Measurements from ENCODE around the gene TNFRSF1A.

Gene TNFRSF1A

GRCh38 chr12:6336079-6336888 lies 5.6 kb downstream of the TNFRSF1A start:
- peak; percentile 29 for DNase-seq

- DNase-seq, result peak; percentile 41
Measured at GRCh38 chr12:6335451-6336078, 6.3 kb downstream of the TNFRSF1A start.

GRCh38 chr12:6334940-6335450 lies 6.9 kb downstream of the TNFRSF1A start:
- DNase-seq, result no peak

GRCh38 chr12:6334359-6334758 lies 7.5 kb downstream of the TNFRSF1A start:
- no peak for DNase-seq

GRCh38 chr12:6333566-6333965 lies 8.3 kb downstream of the TNFRSF1A start:
- no peak for DNase-seq

- DNase-seq, result no peak
Measured at GRCh38 chr12:6333029-6333428, 8.8 kb downstream of the TNFRSF1A start.

- no peak for DNase-seq
Measured at GRCh38 chr12:6332459-6332858, 9.4 kb downstream of the TNFRSF1A start.

GRCh38 chr12:6330999-6331714 lies 10.7 kb downstream of the TNFRSF1A start:
- DNase-seq, result no peak

- DNase-seq, result no peak
Measured at GRCh38 chr12:6330192-6330591, 11.7 kb downstream of the TNFRSF1A start.

- DNase-seq, result no peak
Measured at GRCh38 chr12:6329703-6330064, 12.2 kb downstream of the TNFRSF1A start.

- no peak for DNase-seq
Measured at GRCh38 chr12:6328945-6329702, 12.8 kb downstream of the TNFRSF1A start.

- DNase-seq, result no peak
Measured at GRCh38 chr12:6328045-6328779, 13.7 kb downstream of the TNFRSF1A start.

- no peak for DNase-seq
Measured at GRCh38 chr12:6327229-6328041, 14.4 kb downstream of the TNFRSF1A start.

GRCh38 chr12:6326316-6327228 lies 15.3 kb downstream of the TNFRSF1A start:
- no peak for DNase-seq

- DNase-seq, result no peak
Measured at GRCh38 chr12:6324936-6325750, 16.7 kb downstream of the TNFRSF1A start.

GRCh38 chr12:6323995-6324711 lies 17.7 kb downstream of the TNFRSF1A start:
- no peak for DNase-seq

GRCh38 chr12:6323340-6323994 lies 18.4 kb downstream of the TNFRSF1A start:
- peak; percentile 73 for DNase-seq

GRCh38 chr12:6322969-6323339 lies 18.9 kb downstream of the TNFRSF1A start:
- DNase-seq, result peak; percentile 73

Data from NCI-H526 treated with DMSO at 0.1 percent for 48 hours (cell line).